ENCODE measurements around the gene PROK1. TPM values are rescaled to one million over a fixed set of nuclear protein-coding genes. Genes with fewer than 3 reads are reported as not detected.

Gene PROK1
- total RNA-seq, 1 experiment from 2014 or later = 0.22 TPM

- TSS peak; percentile 81 for BruUV-seq (replicated peaks)
- Histone ChIP-seq H2AFZ (ENCODE audit: low read depth, low read length, poor library complexity, severe bottlenecking) (peak within 1 kb of the TSS; percentile 35), H3K27ac (ENCODE audit: low read depth, low read length) (peak within 1 kb of the TSS; percentile 80), H3K4me2 (ENCODE audit: low read length) (peak within 1 kb of the TSS; percentile 93), H3K79me2 (ENCODE audit: insufficient read depth, low read length) (peaks cover 34% of the 10 kb centered on the region), H3K4me1 (ENCODE audit: control insufficient read depth in 1 of 2, insufficient read depth in 2 of 2, low read length in 2 of 2) (peaks cover 4 to 14% of the 10 kb centered on the region in 2 experiments; a peak in 3 of 4 replicates), H4K20me1 (ENCODE audit: insufficient read depth) (no peaks in the 10 kb centered on the region), H3K9me3 (ENCODE audit: control insufficient read depth in 1 of 2, insufficient read depth in 1 of 2, low read depth in 1 of 2, low read length in 2 of 2) (no peaks in the 10 kb centered on the region), H3K27me3 (ENCODE audit: insufficient read depth, low read length) (no peaks in the 10 kb centered on the region), H3K9ac (ENCODE audit: low read length) (peak within 1 kb of the TSS; percentile 99), H3K4me3 (replicated peaks in 1 of 2; ENCODE audit: low read depth in 1 of 2, low read length in 2 of 2) (peak within 1 kb of the TSS; percentile 96 to 98), H3K9me2 (ENCODE audit: insufficient read depth) (no peaks in the 10 kb centered on the region), H3K36me3 (ENCODE audit: control insufficient read depth in 1 of 2, insufficient read depth in 2 of 2, low read length in 2 of 2) (peaks cover 13 to 18% of the 10 kb centered on the region in 2 experiments)
- intact Hi-C loops (cut with micrococcal nuclease) = loop anchor here (1.0 to 5.0 kb wide), 2 partner anchors 69 to 205 kb away; no protein-coding TSS in a partner anchor
- CTCF ChIA-PET = interaction anchor here (1.3 to 2.3 kb wide), 3 partner anchors 26 to 88 kb away, joined by 4 to 16 read pairs (median 10); no protein-coding TSS in a partner anchor
- RAD21 ChIA-PET (ENCODE audit: low non-redundant PET in 1 of 2, low total read pairs in 2 of 2, uncharacterized antibody in 2 of 2, unreplicated experiment in 2 of 2) = interaction anchor here in 1 of 2 experiments (1.9 kb wide), 1 partner anchor 53 kb away, joined by 4 read pairs; no protein-coding TSS in a partner anchor
- ATAC-seq (peak; percentile 89), DNase-seq (ENCODE audit: low read depth, low spot score) (peak; percentile 93)
- POLR2A ChIA-PET = interaction anchor here (1.0 to 2.5 kb wide), 3 partner anchors 53 to 200 kb away, joined by 4 to 11 read pairs (median 7); partner anchors contain the start of gene RBM15
- TF ChIP-seq FOSL1 (IDR thresholded peaks at IDR 0.05; ENCODE audit: low read depth) (no peak), EZH2 (IDR thresholded peaks at IDR 0.05) (no peak), SIN3A (IDR thresholded peaks at IDR 0.05; ENCODE audit: low read depth) (peak; percentile 98), POLR2A (IDR thresholded peaks at IDR 0.05; ENCODE audit: borderline replicate concordance, extremely low read depth, insufficient read depth, insufficient read length) (peak; percentile 63), TCF7L2 (IDR thresholded peaks at IDR 0.05; ENCODE audit: borderline replicate concordance, extremely low read depth, insufficient read depth, insufficient read length) (peak; percentile 67), ZBTB33 (IDR thresholded peaks at IDR 0.05; ENCODE audit: extremely low read depth, insufficient replicate concordance, low read length) (peak; percentile 80), ELF1 (IDR thresholded peaks at IDR 0.05; ENCODE audit: borderline replicate concordance, low read depth) (peak; percentile 91), CEBPB (IDR thresholded peaks at IDR 0.05; ENCODE audit: low read depth) (no peak), MAX (IDR thresholded peaks at IDR 0.05) (peak; percentile 97), ZFX (IDR thresholded peaks at IDR 0.05) (peak; percentile 92), CBX3 (IDR thresholded peaks at IDR 0.05; ENCODE audit: low read depth) (peak; percentile 98), REST (IDR thresholded peaks at IDR 0.05; ENCODE audit: low read depth) (no peak), JUND (IDR thresholded peaks at IDR 0.05) (peak; percentile 9; the same call in 1 of the 2 replicates), CTCF (IDR thresholded peaks at IDR 0.05 in 2 of 3, conservative IDR thresholded peaks at IDR 0.05 in 1 of 3; ENCODE audit: borderline replicate concordance in 1 of 3, insufficient read depth in 1 of 3, low read depth in 2 of 3, low read length in 2 of 3) (no peak), ZNF274 (IDR thresholded peaks at IDR 0.05; ENCODE audit: low read depth, low read length) (no peak), EGR1 (IDR thresholded peaks at IDR 0.05; ENCODE audit: low read depth) (no peak), POLR2AphosphoS5 (IDR thresholded peaks at IDR 0.05; ENCODE audit: low read depth, low read length) (peak; percentile 91)
Observed at GRCh38 chr1:110407260-110408210, 43.4 kb upstream of the PROK1 start, which contains the start of gene LAMTOR5. TSS of gene LAMTOR5 (minus strand) at chr1:110407694. CDS start at chr1:110407620, 74 bp downstream.

Data from HCT116 (cell line).